Measurements from ENCODE around the gene ERP44. TPM values are rescaled to one million over a fixed set of nuclear protein-coding genes. Genes with fewer than 3 reads are reported as not detected.

ERP44 gene
- polyA plus RNA-seq, 1 donor (not counting 4 experiments of a cell fraction or from before 2014, with no cell fraction given): 17.6 TPM

DNA sequence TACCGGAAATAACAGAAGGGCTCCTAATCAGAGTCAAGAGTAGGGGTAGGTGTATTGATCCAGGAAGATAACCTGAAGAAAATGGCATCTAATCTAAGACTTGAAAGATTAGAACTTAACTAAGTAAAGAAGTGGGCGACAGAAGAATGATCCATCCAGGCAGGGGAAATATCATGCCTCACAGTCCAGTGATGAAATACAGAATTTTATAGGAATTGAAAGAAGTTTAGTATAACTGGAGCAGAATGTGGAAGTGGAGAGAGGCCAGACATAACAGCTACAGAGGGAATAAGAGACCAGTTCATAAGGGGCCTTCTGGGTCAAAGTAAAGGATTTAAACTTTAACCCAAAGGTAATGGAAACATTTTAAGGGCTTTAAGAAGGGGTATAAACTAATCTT, 42.2 kb downstream of the ERP44 start:
- dilution Hi-C loops (cut with MboI; ENCODE audit: extremely low pct_ligation_motif_present, low sequenced_read_pairs): no loop called here
- no peak for DNase-seq (ENCODE audit: low read depth, low spot score)
- Histone ChIP-seq H3K9me1 (ENCODE audit: control insufficient read depth, extremely low read depth, insufficient read depth, low read length) (no peaks in the 10 kb centered on the region), H4K20me1 (ENCODE audit: control insufficient read depth, extremely low read depth, insufficient read depth, low read length) (no peaks in the 10 kb centered on the region), H3K79me2 (ENCODE audit: control insufficient read depth, insufficient read depth, low read length) (peaks cover 3% of the 10 kb centered on the region), H3K4me2 (ENCODE audit: control insufficient read depth, extremely low read depth, insufficient read depth, low read depth, low read length) (no peak overlapping the region), H2AFZ (ENCODE audit: control insufficient read depth, low read length) (no peak overlapping the region), H3K9ac (ENCODE audit: control insufficient read depth, extremely low read depth, insufficient read depth, low read length) (no peak overlapping the region), H3K36me3 (ENCODE audit: control insufficient read depth in 2 of 2, extremely low read depth in 1 of 2, insufficient read depth in 2 of 2, low read length in 2 of 2) (peaks cover under 1 to 1% of the 10 kb centered on the region in 2 experiments), H3K4me1 (ENCODE audit: control insufficient read depth, extremely low read depth, insufficient read depth, low read length) (no peaks in the 10 kb centered on the region), H3K27ac (ENCODE audit: control insufficient read depth, insufficient read depth, low read length) (no peak overlapping the region), H3K4me3 (ENCODE audit: control insufficient read depth in 2 of 3, extremely low read depth in 1 of 3, insufficient read depth in 2 of 3, low read depth in 1 of 3, low read length in 3 of 3) (no peak overlapping the region), H3K27me3 (ENCODE audit: control insufficient read depth, extremely low read depth, insufficient read depth, low read length) (no peaks in the 10 kb centered on the region), H3K9me3 (ENCODE audit: control insufficient read depth, low read depth, low read length) (no peaks in the 10 kb centered on the region)
- FAIRE-seq: no peak
- TF ChIP-seq CTCF (optimal IDR thresholded peaks at IDR 0.05 in 1 of 3, IDR thresholded peaks at IDR 0.05 in 1 of 3, conservative IDR thresholded peaks at IDR 0.05 in 1 of 3; ENCODE audit: extremely low read depth in 1 of 3, insufficient read depth in 2 of 3, low read length in 3 of 3) (no peak), EZH2 (IDR thresholded peaks at IDR 0.05; ENCODE audit: low read length) (no peak)

- H4K20me1 ChIP-seq (ENCODE audit: control insufficient read depth, extremely low read depth, insufficient read depth, low read length): no peaks in the 10 kb centered on the region
- FAIRE-seq (no peak), DNase-seq (ENCODE audit: low read depth, low spot score) (no peak)
- TF ChIP-seq CTCF (optimal IDR thresholded peaks at IDR 0.05 in 1 of 3, IDR thresholded peaks at IDR 0.05 in 1 of 3, conservative IDR thresholded peaks at IDR 0.05 in 1 of 3; ENCODE audit: extremely low read depth in 1 of 3, insufficient read depth in 2 of 3, low read length in 3 of 3): no peak
- TF ChIP-seq EZH2 (IDR thresholded peaks at IDR 0.05; ENCODE audit: low read length): no peak
- peaks cover 3 to 6% of the 10 kb centered on the region in 2 experiments for H3K36me3 ChIP-seq (ENCODE audit: control insufficient read depth in 2 of 2, extremely low read depth in 1 of 2, insufficient read depth in 2 of 2, low read length in 2 of 2)
- H3K4me3 ChIP-seq (ENCODE audit: control insufficient read depth in 2 of 3, extremely low read depth in 1 of 3, insufficient read depth in 2 of 3, low read depth in 1 of 3, low read length in 3 of 3): no peak overlapping the region
- dilution Hi-C loops (cut with MboI; ENCODE audit: extremely low pct_ligation_motif_present, low sequenced_read_pairs): no loop called here
- H3K79me2 ChIP-seq (ENCODE audit: control insufficient read depth, insufficient read depth, low read length): peaks cover 5% of the 10 kb centered on the region
- H2AFZ ChIP-seq (ENCODE audit: control insufficient read depth, low read length): no peak overlapping the region
- H3K9ac ChIP-seq (ENCODE audit: control insufficient read depth, extremely low read depth, insufficient read depth, low read length): no peak overlapping the region
- no peaks in the 10 kb centered on the region for H3K9me1 ChIP-seq (ENCODE audit: control insufficient read depth, extremely low read depth, insufficient read depth, low read length)
- H3K4me1 ChIP-seq (ENCODE audit: control insufficient read depth, extremely low read depth, insufficient read depth, low read length): no peaks in the 10 kb centered on the region
- no peaks in the 10 kb centered on the region for H3K27me3 ChIP-seq (ENCODE audit: control insufficient read depth, extremely low read depth, insufficient read depth, low read length)
- no peak overlapping the region for H3K4me2 ChIP-seq (ENCODE audit: control insufficient read depth, extremely low read depth, insufficient read depth, low read depth, low read length)
- H3K9me3 ChIP-seq (ENCODE audit: control insufficient read depth, low read depth, low read length): no peaks in the 10 kb centered on the region
- H3K27ac ChIP-seq (ENCODE audit: control insufficient read depth, insufficient read depth, low read length): no peak overlapping the region
Observed at GRCh38 chr9:100052375-100052774, 46.4 kb downstream of the ERP44 start.
